ENCODE data around the gene PRCC. TPM values are rescaled to one million over a fixed set of nuclear protein-coding genes. Genes with fewer than 3 reads are reported as not detected.
A peak's percentile ranks its signal among the peaks of the same experiment; 100 is the strongest.

The PRCC gene
- total and polyA plus RNA-seq, 10 donors = 39.1 to 64.6 (median 55.7) TPM

- peaks cover 2 to 100% (median 87%) of the 10 kb centered on the region in 6 donors for H3K36me3 ChIP-seq
- peaks cover 0 to 37% (median 16%) of the 10 kb centered on the region in 6 donors for H3K4me1 ChIP-seq
- no peaks in the 10 kb centered on the region for H3K27me3 ChIP-seq (replicated peaks in 1 of 7)
- H3K27ac ChIP-seq = peak overlapping the region in 3 of 8 donors; percentile 17 to 59 (median 37)
- intact Hi-C loops (cut with DNase I; ENCODE audit: low total_unique reads) = no loop called here
- no peak for DNase-seq
- H3K4me3 ChIP-seq = no peak overlapping the region
- WGBS, 5 donors = 43 to 64% (median 55%) methylated on average over 4 of the region's 4 CpGs
- H3K9me3 ChIP-seq = no peaks in the 10 kb centered on the region
- TF ChIP-seq CTCF (IDR thresholded peaks at IDR 0.05 in 8 of 11, conservative IDR thresholded peaks at IDR 0.05 in 3 of 11) = peak; percentile 56 to 83 (median 73)
- TF ChIP-seq POLR2AphosphoS5 (IDR thresholded peaks at IDR 0.05) = no peak
Measured at GRCh38 chr1:156797212-156797871, 30.0 kb downstream of the PRCC start.

GRCh38 chr1:156801409-156802121 is 34.2 kb downstream of the PRCC start:
- Histone ChIP-seq H3K27ac (peak overlapping the region in 2 of 8 donors; percentile 4 to 8), H3K9me3 (no peaks in the 10 kb centered on the region), H3K36me3 (peaks cover 2 to 72% (median 50%) of the 10 kb centered on the region in 6 donors), H3K27me3 (replicated peaks in 1 of 7) (no peaks in the 10 kb centered on the region), H3K4me1 (peaks cover 0 to 43% (median 11%) of the 10 kb centered on the region in 6 donors), H3K4me3 (no peak overlapping the region)
- TF ChIP-seq POLR2AphosphoS5 (IDR thresholded peaks at IDR 0.05) (peak in 2 of 3 donors; percentile 3 to 10), CTCF (IDR thresholded peaks at IDR 0.05 in 8 of 11, conservative IDR thresholded peaks at IDR 0.05 in 3 of 11) (no peak), POLR2A (IDR thresholded peaks at IDR 0.05) (no peak)
- no peak for DNase-seq
- intact Hi-C loops (cut with DNase I; ENCODE audit: low total_unique reads) = loop anchor here (10.0 kb wide), 1 partner anchor 53 kb away; the partner anchor contains the start of gene INSRR
- 57 to 76% (median 73%) methylated on average over 7 of the region's 7 CpGs for whole genome bisulfite sequencing, 5 donors

- intact Hi-C loops (cut with DNase I; ENCODE audit: low total_unique reads) = loop anchor here (10.0 kb wide), 1 partner anchor 52 kb away; the partner anchor contains the start of gene INSRR
- DNase-seq = no peak
- Histone ChIP-seq H3K4me1 (peaks cover 0 to 45% (median 13%) of the 10 kb centered on the region in 6 donors), H3K36me3 (peaks cover 2 to 69% (median 44%) of the 10 kb centered on the region in 6 donors), H3K9me3 (no peaks in the 10 kb centered on the region), H3K4me3 (no peak overlapping the region), H3K27me3 (replicated peaks in 1 of 7) (no peaks in the 10 kb centered on the region), H3K27ac (no peak overlapping the region)
- TF ChIP-seq CTCF (IDR thresholded peaks at IDR 0.05 in 8 of 11, conservative IDR thresholded peaks at IDR 0.05 in 3 of 11) = no peak
- peak in 1 of 3 donors; percentile 31 for TF ChIP-seq POLR2AphosphoS5 (IDR thresholded peaks at IDR 0.05)
- TF ChIP-seq POLR2A (IDR thresholded peaks at IDR 0.05) = no peak
- WGBS, 5 donors = 83 to 96% (median 92%) methylated on average over 8 of the region's 8 CpGs
Measured at GRCh38 chr1:156802421-156802935, 35.1 kb downstream of the PRCC start.

Measured in spleen (tissue), 11 donors.